GM23248 (cell line): ENCODE measurements around the gene PID1. TPM values are rescaled to one million over a fixed set of nuclear protein-coding genes. Genes with fewer than 3 reads are reported as not detected.

Experiments
- DNase-seq: peaks from one replicate; pipeline ENCODE4 v3.0.0-alpha.2; 2015
- H2AFZ ChIP-seq: fragments of 200-600 bp; sonication (generic); 2 replicates; pipeline ENCODE4 v1.6.1; 2016; ENCODE audit warnings: antibody characterized with exemption
- H3F3A ChIP-seq: fragments of 200-600 bp; sonication (generic); 2 replicates; pipeline ENCODE4 v1.6.1; 2016; ENCODE audit warnings: mild to moderate bottlenecking, antibody characterized with exemption, mixed run types; ENCODE audit not compliant: insufficient read depth
- H3K27ac ChIP-seq: fragments of 200-600 bp; sonication (generic); 2 replicates; pipeline ENCODE4 v1.5.1; 2016; ENCODE audit warnings: mild to moderate bottlenecking
- H3K27me3 ChIP-seq: fragments of 200-600 bp; sonication (generic); replicated peaks from 2 replicates; pipeline ENCODE4 v1.6.1; 2016; ENCODE audit warnings: mild to moderate bottlenecking; ENCODE audit not compliant: insufficient read depth
- H3K36me3 ChIP-seq: fragments of 200-600 bp; sonication (generic); 2 replicates; pipeline ENCODE4 v1.6.1; 2016; ENCODE audit warnings: low read depth, mild to moderate bottlenecking
- H3K4me1 ChIP-seq: fragments of 200-600 bp; sonication (generic); 2 replicates; pipeline ENCODE4 v1.6.1; 2016; ENCODE audit warnings: mild to moderate bottlenecking; ENCODE audit not compliant: insufficient read depth
- H3K4me2 ChIP-seq: fragments of 200-600 bp; sonication (generic); one replicate; pipeline ENCODE4 v1.6.1; 2016; ENCODE audit warnings: mild to moderate bottlenecking; ENCODE audit not compliant: unreplicated experiment
- H3K4me3 ChIP-seq: fragments of 200-600 bp; sonication (generic); 2 replicates; pipeline ENCODE4 v1.5.1; 2016; ENCODE audit warnings: mild to moderate bottlenecking
- H3K79me2 ChIP-seq: fragments of 200-600 bp; sonication (generic); 2 replicates; pipeline ENCODE4 v1.6.1; 2016; ENCODE audit warnings: mild to moderate bottlenecking; ENCODE audit not compliant: insufficient read depth
- H3K9ac ChIP-seq: fragments of 200-600 bp; sonication (generic); 2 replicates; pipeline ENCODE4 v1.6.1; 2016; ENCODE audit warnings: mild to moderate bottlenecking
- H3K9me2 ChIP-seq: fragments of 200-600 bp; sonication (generic); 2 replicates; pipeline ENCODE4 v1.6.1; 2016; ENCODE audit warnings: mixed run types, mild to moderate bottlenecking, moderate library complexity; ENCODE audit not compliant: insufficient read depth
- H3K9me3 ChIP-seq: fragments of 200-600 bp; sonication (generic); one replicate; pipeline ENCODE4 v1.6.1; 2017; ENCODE audit warnings: low read depth
- H4K20me1 ChIP-seq: fragments of 200-600 bp; sonication (generic); 2 replicates; pipeline ENCODE4 v1.6.0; 2016; ENCODE audit not compliant: insufficient read depth
- EZH2 ChIP-seq: fragments of 200-600 bp; sonication (generic); IDR thresholded peaks from 2 replicates; pipeline ENCODE4 v1.6.1; 2018; ENCODE audit warnings: antibody characterized with exemption, mild to moderate bottlenecking; ENCODE audit not compliant: insufficient read depth, poor library complexity, severe bottlenecking
- EZH2phosphoT487 ChIP-seq: fragments of 200-600 bp; sonication (generic); IDR thresholded peaks from 2 replicates; pipeline ENCODE4 v1.6.1; 2018; ENCODE audit warnings: antibody characterized with exemption, moderate library complexity, mild to moderate bottlenecking, low read depth; ENCODE audit not compliant: insufficient read depth
- WGBS, 2 experiments: methylation state at CpG; one replicate each; pipeline ENCODE4 v1.1.6; 2015 to 2017; ENCODE audit warnings: low lambda C conversion rate in 2 of 2, low coverage in 1 of 2; ENCODE audit errors: missing lambda C conversion rate in 2 of 2; 5-methylcytosine and 5-hydroxymethylcytosine counted together
- in situ Hi-C: fragments of 300-500 bp; cut with MboI; formaldehyde crosslinking; loops from 2 replicates; pipeline ENCODE4 v1.15.0; 2020
- polyA plus RNA-seq: library from polyadenylated mRNA; unstranded; fragments of >200 nt; fragmentation: Nextera tagmentation; extraction: Ambion mirVana; gene quantifications from 2 replicates; pipeline ENCODE4 v1.2.1, GENCODE V29; 2016
- total RNA-seq: library from RNA; depleted of rRNA; stranded (reverse); fragments of >200 nt; shearing (Covaris generic); gene quantifications from 2 replicates; pipeline ENCODE4 v1.2.3, GENCODE V29; 2014

The PID1 gene
- total and polyA plus RNA-seq, 2 experiments from 2014 or later: 5.9 to 8.6 TPM

DNA sequence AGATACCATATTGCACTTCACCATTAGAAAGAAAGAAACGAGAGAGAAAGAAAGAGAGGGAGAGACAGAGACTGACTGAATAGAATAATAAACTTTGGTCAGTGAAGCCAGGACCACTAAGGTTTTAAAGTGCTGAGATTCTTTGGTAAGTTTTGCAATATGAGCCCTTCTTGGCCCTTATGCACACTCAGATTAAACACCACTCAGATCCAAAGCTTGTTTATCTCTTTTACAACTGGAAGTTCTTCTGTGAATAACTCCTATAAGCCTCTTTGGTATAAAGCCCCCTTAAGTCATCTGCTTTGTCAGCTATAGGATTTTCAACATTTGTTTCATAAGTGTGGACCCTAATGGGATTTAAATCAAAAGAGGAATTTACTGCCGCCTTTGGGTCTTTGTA, 40.8 kb downstream of the PID1 start:
- no peak overlapping the region for H3K27ac ChIP-seq
- H4K20me1 ChIP-seq: no peaks in the 10 kb centered on the region
- H2AFZ ChIP-seq: no peak overlapping the region

DNA sequence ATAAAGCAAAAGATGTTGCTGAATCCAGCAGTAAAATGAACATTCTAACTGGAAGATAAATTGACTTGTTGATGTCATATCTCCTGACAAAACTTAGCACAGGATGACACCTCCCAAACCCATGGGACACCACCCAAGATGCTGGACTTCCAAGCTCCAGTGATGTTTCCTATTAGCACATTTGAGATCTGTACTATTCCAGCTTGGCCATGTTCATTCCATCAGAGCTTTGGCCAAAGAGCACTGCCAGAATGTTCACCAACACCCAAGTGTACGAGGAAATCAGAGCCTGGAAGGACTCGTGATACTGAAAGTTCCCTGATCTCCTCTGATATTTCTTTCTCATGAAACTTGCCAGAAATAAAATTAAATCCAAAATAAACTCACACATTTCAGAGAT, 44.7 kb downstream of the PID1 start:
- 31 to 42% methylated on average over 2 of the region's 2 CpGs for WGBS, 2 experiments
- H3K9me3 ChIP-seq: no peaks in the 10 kb centered on the region
- no peaks in the 10 kb centered on the region for H3K36me3 ChIP-seq
- no peaks in the 10 kb centered on the region for H3K4me1 ChIP-seq
- no peak for DNase-seq
- in situ Hi-C loops: no loop called here
- no peak overlapping the region for H3K4me2 ChIP-seq
- H3K27ac ChIP-seq: no peak overlapping the region
- no peaks in the 10 kb centered on the region for H4K20me1 ChIP-seq
- H3K4me3 ChIP-seq: no peak overlapping the region
- no peaks in the 10 kb centered on the region for H3K27me3 ChIP-seq
- H3K9ac ChIP-seq: no peak overlapping the region
- no peak for TF ChIP-seq EZH2phosphoT487
- TF ChIP-seq EZH2: no peak
- no peaks in the 10 kb centered on the region for H3K9me2 ChIP-seq
- no peaks in the 10 kb centered on the region for H3F3A ChIP-seq
- no peak overlapping the region for H2AFZ ChIP-seq
- no peaks in the 10 kb centered on the region for H3K79me2 ChIP-seq

More for the DNA sequence above, 40.8 kb downstream of the PID1 start:
- in situ Hi-C loops: no loop called here
- no peaks in the 10 kb centered on the region for H3K36me3 ChIP-seq
- no peaks in the 10 kb centered on the region for H3K9me2 ChIP-seq
- H3F3A ChIP-seq: no peaks in the 10 kb centered on the region
- no peaks in the 10 kb centered on the region for H3K27me3 ChIP-seq
- DNase-seq: no peak
- TF ChIP-seq EZH2 (no peak), EZH2phosphoT487 (no peak)
- H3K9me3 ChIP-seq: no peaks in the 10 kb centered on the region
- no peak overlapping the region for H3K9ac ChIP-seq
- 50 to 66% methylated on average over 2 of the region's 2 CpGs for WGBS, 2 experiments
- no peaks in the 10 kb centered on the region for H3K4me1 ChIP-seq
- no peaks in the 10 kb centered on the region for H3K79me2 ChIP-seq
- no peak overlapping the region for H3K4me3 ChIP-seq
- no peak overlapping the region for H3K4me2 ChIP-seq

DNA sequence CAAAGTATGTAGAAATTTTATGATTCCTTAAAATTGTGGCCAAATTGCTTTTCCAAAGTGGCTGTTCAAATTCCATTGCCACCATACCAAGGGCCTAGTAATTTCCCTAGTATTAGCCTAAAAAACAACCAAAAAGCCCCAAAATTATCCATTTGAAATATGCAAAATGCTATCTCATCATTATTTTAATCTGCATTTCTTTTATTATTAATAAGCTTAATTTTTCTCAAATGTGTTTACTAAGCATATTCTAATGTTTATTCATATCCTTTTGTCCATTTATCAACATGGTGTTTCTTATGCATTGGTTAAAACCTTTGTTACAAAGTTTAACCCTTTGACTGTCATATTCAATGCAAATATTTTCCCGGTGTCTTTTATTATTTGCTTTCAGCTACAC, 48.0 kb downstream of the PID1 start:
- in situ Hi-C loops: no loop called here
- Histone ChIP-seq H2AFZ (no peak overlapping the region), H3K27ac (no peak overlapping the region), H3K4me3 (no peak overlapping the region), H3K27me3 (no peaks in the 10 kb centered on the region), H3F3A (no peaks in the 10 kb centered on the region), H4K20me1 (no peaks in the 10 kb centered on the region), H3K36me3 (no peaks in the 10 kb centered on the region), H3K9me2 (no peaks in the 10 kb centered on the region), H3K4me1 (no peaks in the 10 kb centered on the region), H3K79me2 (no peaks in the 10 kb centered on the region), H3K9ac (no peak overlapping the region), H3K9me3 (no peaks in the 10 kb centered on the region), H3K4me2 (no peak overlapping the region)
- no peak for TF ChIP-seq EZH2
- no peak for TF ChIP-seq EZH2phosphoT487
- DNase-seq: no peak
- WGBS, 2 experiments: 95 to 100% methylated on average over 1 of the region's 1 CpG

GRCh38 chr2:229221641-229222040, 49.4 kb downstream of the PID1 start:
- 82 to 86% methylated on average over 3 of the region's 3 CpGs for WGBS, 2 experiments

DNA sequence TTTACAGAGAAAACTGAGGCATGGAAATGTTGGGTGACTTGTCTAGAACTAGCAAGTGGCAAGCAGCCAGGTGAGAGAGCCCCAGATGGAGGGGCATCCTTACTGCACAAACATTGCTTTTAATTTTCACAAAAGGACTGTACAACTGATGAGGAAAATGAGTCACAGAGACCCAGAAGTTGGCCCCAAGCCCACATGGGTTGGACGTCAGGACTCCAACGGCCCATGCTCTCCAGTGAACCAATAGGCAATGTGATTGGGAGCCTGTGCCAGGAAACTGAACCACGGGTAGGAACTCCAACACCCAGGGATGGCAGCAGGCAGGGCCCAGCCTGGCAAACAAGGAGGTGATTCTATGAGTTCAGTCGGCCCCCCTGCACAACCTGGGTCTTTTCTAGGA, 50.8 kb downstream of the PID1 start:
- no peaks in the 10 kb centered on the region for H3K36me3 ChIP-seq
- H3K4me3 ChIP-seq: no peak overlapping the region
- no peaks in the 10 kb centered on the region for H3K27me3 ChIP-seq
- no peaks in the 10 kb centered on the region for H3K9me3 ChIP-seq
- in situ Hi-C loops: no loop called here
- H3K4me2 ChIP-seq: no peak overlapping the region
- H3K79me2 ChIP-seq: no peaks in the 10 kb centered on the region
- H3K9me2 ChIP-seq: no peaks in the 10 kb centered on the region
- H4K20me1 ChIP-seq: no peaks in the 10 kb centered on the region
- H3K4me1 ChIP-seq: no peaks in the 10 kb centered on the region
- DNase-seq: peak; percentile 1
- H3K9ac ChIP-seq: no peak overlapping the region
- no peak overlapping the region for H3K27ac ChIP-seq
- H3F3A ChIP-seq: no peaks in the 10 kb centered on the region
- no peak overlapping the region for H2AFZ ChIP-seq
- TF ChIP-seq EZH2 (no peak), EZH2phosphoT487 (no peak)
- WGBS, 2 experiments: 46 to 48% methylated on average over 4 of the region's 4 CpGs

More at GRCh38 chr2:229221641-229222040, 49.4 kb downstream of the PID1 start:
- H3F3A ChIP-seq: no peaks in the 10 kb centered on the region
- no peak for DNase-seq
- H3K4me2 ChIP-seq: no peak overlapping the region
- H4K20me1 ChIP-seq: no peaks in the 10 kb centered on the region
- no peaks in the 10 kb centered on the region for H3K36me3 ChIP-seq
- no peak overlapping the region for H3K9ac ChIP-seq
- H3K27ac ChIP-seq: no peak overlapping the region
- H3K4me3 ChIP-seq: no peak overlapping the region
- no peaks in the 10 kb centered on the region for H3K9me2 ChIP-seq
- in situ Hi-C loops: no loop called here
- H3K79me2 ChIP-seq: no peaks in the 10 kb centered on the region
- no peaks in the 10 kb centered on the region for H3K27me3 ChIP-seq
- no peaks in the 10 kb centered on the region for H3K4me1 ChIP-seq
- H3K9me3 ChIP-seq: no peaks in the 10 kb centered on the region
- H2AFZ ChIP-seq: no peak overlapping the region
- TF ChIP-seq EZH2: no peak
- no peak for TF ChIP-seq EZH2phosphoT487
